HG03342 (cell line): ENCODE measurements around the gene DISC1.

Experiments
- ATAC-seq: cut with Tn5 transposase; IDR thresholded peaks from one replicate; pipeline ENCODE4 v1.9.1; 2021; ENCODE audit warnings: mild to moderate bottlenecking, moderate library complexity; ENCODE audit not compliant: unreplicated experiment

Gene DISC1

DNA sequence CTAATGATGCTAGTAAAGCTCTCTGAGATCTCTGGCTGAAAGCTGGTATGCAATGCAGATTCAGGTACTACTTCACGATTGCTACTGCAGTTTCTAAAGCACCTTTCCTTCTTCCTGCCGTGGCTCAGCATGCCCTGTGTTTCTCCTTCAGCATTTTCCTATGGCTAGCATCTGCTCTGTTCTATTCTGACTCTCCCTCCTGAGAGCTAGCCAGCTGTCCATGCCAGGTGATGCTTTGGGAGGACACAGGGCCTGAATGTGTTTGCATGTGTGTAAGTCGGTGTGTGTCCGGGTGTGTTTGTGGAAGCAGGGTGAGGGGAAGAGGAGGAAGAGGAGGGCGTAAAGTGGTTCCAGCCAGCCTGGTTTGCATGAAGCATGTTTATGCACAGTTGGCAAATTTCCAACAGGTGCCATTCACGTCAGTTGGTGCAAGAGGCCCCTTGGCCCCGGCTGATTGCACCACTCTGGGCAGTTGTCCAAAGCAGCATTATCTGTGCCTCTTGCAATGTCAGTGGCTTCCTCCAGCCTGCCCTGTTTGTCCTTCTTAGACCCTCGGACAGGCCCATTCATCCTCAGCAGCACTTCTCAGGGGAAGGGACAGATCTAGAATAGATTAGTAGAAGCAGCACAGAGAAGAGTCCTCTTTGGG lies 433.3 kb downstream of the DISC1 start:
- no peak for ATAC-seq

DNA sequence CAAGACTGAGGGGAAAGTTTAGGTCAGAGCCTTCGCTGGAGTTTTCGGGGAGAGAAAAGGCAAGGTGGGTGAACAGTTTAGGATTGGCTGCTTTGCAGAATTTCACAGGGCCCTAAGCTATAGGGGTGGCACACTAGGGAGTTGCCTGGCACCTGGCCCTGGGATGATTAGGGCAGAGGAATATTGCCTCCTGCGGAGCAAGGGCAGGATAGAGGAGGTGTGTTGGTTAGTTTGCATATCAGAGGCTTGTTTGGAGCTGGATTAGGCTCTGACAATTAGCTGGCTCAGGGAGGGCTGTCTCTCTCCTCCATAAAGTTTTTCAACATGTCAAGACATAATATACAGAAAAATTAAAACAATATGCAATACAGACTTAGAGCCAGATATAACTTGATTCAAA lies 436.4 kb downstream of the DISC1 start:
- no peak for ATAC-seq

DNA sequence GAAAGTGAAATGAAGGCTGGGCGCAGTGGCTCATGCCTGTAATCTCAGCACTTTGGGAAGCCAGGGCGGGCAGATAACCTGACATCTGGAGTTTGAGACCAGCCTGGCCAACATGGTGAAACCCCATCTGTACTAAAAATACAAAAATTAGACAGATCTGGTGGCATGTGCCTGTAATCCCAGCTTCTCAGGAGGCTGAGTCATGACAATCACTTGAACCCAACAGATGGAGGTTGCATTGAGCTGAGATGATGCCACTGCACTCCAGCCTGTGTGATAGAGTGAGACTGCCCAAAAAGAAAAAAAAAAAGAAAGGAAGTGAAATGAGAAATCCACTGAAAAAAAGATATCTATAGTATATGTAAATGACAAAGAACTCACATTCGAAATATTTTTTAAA lies 439.9 kb downstream of the DISC1 start:
- no peak for ATAC-seq

DNA sequence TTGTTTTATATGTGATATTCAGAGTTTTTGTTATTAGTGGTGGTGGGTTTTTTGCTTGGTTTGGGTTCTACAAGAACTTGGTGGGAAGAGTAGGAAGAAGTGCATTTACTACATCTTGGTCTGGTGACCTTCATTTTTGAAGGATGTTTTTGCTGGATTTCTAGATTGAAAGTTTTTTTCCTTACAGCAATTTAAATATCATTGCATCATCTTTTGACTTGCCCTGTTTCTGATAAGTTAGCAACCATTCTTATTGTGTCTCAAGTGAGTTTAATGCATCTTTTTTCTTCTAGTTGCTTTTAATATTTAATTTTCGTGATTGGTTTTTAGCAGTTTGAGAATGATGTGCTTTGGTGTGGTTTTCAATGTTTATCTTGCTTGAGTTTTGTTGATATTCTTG lies 447.7 kb downstream of the DISC1 start:
- ATAC-seq, result no peak

DNA sequence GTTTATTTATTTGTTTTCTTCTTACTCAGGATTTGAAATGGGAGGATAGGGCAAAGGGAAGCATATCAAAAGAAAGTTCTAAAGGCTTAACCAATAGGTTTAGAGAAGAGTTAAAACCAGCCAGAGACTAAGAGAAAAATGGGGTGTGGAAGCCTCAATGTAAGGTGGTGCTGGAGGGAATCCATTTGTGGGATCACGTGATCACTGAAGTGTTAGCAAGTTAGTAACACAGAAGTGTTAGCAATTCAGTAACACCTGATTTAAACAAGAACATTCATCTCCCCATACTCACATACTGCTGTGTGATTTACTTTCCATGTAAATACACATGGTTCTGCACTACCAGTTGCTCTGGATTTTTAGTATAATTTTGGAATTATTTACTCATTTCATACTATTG lies 451.2 kb downstream of the DISC1 start:
- ATAC-seq, result no peak

DNA sequence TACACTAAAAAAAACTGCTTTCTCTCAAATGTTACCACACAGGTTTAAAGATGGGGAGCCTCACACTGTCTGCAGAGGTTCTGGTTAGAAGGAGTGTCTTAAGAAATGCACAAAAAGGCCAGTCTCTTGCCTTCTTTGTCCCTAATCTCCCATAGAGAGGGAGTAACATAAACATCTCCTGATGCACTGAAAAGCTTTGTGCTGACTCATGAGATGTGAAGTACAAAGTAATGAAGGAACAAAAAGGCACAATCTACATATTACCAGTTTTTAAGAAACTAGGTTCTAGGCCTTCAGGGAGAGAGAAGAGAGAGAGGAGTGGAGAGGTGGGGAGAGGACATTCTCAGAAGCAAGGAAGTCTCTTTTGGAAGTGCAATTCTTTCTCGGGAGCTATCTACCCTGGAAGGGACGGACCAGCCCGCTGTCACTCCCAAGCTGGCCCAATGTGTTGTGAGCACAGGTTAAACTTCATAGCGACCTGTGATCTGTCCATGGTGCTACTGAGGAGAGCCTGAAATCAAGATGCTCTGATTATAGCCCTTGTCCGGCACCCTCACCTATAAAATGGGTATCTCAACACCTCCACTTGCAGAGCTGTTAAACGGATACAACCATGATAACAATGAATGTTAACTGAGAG lies 458.1 kb downstream of the DISC1 start:
- ATAC-seq, result no peak

DNA sequence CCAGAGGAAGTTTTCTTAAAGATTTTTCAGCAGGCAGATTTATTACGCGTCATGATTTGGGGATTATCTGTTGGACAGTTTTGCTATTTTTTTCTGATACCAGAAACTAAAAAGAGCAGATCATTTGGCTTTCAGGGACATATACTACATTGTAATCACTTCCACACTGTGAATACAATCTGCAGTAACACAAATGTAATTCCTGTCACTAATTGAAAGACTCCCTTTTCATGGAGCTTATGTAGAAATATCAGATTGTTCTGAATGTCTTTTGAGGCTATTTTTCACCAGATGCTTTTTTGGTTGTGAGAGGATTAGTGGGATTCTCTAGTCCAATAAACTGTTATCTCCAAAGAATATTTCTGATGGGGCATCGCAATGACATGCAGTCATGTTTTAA lies 464.2 kb downstream of the DISC1 start:
- no peak for ATAC-seq
